Parathyroid adenoma (tissue), 2 donors: ENCODE data around the gene TULP3.

ENCODE experiments used
- H2AFZ ChIP-seq: fragments of 300-600 bp; sonication (generic); one replicate; pipeline ENCODE4 v1.7.0; 2017; ENCODE audit warnings: antibody characterized with exemption, mild to moderate bottlenecking
- H3K27ac ChIP-seq: fragments of 300-600 bp; sonication (generic); one replicate; pipeline ENCODE4 v1.7.0; 2017
- H3K27me3 ChIP-seq: fragments of 300-600 bp; sonication (generic); one replicate; pipeline ENCODE4 v1.7.0; 2017; ENCODE audit warnings: low read length; ENCODE audit not compliant: control insufficient read depth, insufficient read depth
- H3K36me3 ChIP-seq: fragments of 300-600 bp; sonication (generic); one replicate; pipeline ENCODE4 v1.7.0; 2017; ENCODE audit warnings: low read length; ENCODE audit not compliant: control insufficient read depth, insufficient read depth
- H3K4me1 ChIP-seq: fragments of 300-600 bp; sonication (generic); one replicate; pipeline ENCODE4 v1.7.0; 2017; ENCODE audit warnings: control low read depth
- H3K4me2 ChIP-seq: fragments of 300-600 bp; sonication (generic); one replicate; pipeline ENCODE4 v1.7.0; 2017; ENCODE audit warnings: low read length
- H3K4me3 ChIP-seq: fragments of 300-600 bp; sonication (generic); one replicate; pipeline ENCODE4 v1.7.0; 2017; ENCODE audit warnings: low read depth, low read length
- H3K79me2 ChIP-seq: fragments of 300-600 bp; sonication (generic); one replicate; pipeline ENCODE4 v1.7.0; 2017; ENCODE audit warnings: control low read depth
- H3K9ac ChIP-seq: fragments of 300-600 bp; sonication (generic); one replicate; pipeline ENCODE4 v1.7.0; 2017; ENCODE audit warnings: mild to moderate bottlenecking
- H3K9me3 ChIP-seq: fragments of 300-600 bp; sonication (generic); one replicate; pipeline ENCODE4 v1.7.0; 2017; ENCODE audit warnings: low read length; ENCODE audit not compliant: control insufficient read depth
- TF ChIP-seq, protein P1 (sequence below): fragments of 300-600 bp; sonication (generic); IDR thresholded peaks from one replicate; pipeline ENCODE4 v1.7.0; 2017; ENCODE audit warnings: antibody characterized with exemption, mild to moderate bottlenecking
- donor health status: primary hyperparathyroidism.

TULP3 gene

DNA sequence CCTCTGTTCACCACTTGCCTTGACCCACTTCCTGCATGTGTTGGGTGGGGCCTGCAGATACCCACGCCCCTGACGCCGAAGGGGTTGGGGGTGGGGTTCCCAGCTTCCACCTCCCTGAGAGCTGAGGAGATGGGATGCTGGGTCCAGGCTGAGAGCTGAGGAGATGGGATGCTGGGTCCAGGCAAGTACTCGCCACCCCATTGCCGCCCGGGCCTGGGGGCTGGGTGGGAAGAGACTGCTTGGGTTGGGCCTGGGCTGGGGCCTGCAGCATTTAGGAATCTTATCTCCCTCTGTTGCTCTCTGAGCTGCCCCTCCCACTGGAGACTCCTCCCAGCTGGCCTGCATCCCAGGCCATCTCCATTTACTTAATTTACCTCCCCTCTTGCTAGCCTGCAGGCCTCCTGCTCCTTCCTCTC lies 85.9 kb downstream of the TULP3 start:
- Histone ChIP-seq H3K27ac (no peak overlapping the region), H3K27me3 (no peaks in the 10 kb centered on the region), H3K9me3 (no peaks in the 10 kb centered on the region), H3K4me3 (no peak overlapping the region), H2AFZ (no peak overlapping the region), H3K4me2 (no peak overlapping the region), H3K4me1 (no peaks in the 10 kb centered on the region), H3K79me2 (no peaks in the 10 kb centered on the region), H3K36me3 (no peaks in the 10 kb centered on the region), H3K9ac (no peak overlapping the region)
- TF ChIP-seq, protein P1, sequence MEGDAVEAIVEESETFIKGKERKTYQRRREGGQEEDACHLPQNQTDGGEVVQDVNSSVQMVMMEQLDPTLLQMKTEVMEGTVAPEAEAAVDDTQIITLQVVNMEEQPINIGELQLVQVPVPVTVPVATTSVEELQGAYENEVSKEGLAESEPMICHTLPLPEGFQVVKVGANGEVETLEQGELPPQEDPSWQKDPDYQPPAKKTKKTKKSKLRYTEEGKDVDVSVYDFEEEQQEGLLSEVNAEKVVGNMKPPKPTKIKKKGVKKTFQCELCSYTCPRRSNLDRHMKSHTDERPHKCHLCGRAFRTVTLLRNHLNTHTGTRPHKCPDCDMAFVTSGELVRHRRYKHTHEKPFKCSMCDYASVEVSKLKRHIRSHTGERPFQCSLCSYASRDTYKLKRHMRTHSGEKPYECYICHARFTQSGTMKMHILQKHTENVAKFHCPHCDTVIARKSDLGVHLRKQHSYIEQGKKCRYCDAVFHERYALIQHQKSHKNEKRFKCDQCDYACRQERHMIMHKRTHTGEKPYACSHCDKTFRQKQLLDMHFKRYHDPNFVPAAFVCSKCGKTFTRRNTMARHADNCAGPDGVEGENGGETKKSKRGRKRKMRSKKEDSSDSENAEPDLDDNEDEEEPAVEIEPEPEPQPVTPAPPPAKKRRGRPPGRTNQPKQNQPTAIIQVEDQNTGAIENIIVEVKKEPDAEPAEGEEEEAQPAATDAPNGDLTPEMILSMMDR: no peak

DNA sequence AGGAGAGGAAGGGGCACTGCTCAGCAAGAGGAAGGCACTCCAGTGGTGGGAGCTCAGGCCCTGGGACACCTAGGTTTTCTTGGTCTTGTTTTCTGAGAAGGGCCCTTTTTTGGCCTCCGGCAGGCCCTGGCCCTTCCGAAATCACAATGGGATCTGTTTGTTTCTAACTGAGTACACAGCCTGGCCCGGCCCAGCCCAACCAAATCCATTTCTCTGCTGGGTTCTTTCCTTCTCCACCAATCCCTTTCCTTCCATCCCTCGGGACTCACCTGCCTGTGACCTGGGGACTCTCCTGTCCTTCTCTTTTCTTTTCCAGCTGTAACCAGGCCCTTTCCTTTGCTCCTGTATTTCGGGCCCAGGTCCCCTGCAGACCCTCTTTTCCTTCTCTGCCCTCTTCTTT lies 87.1 kb downstream of the TULP3 start:
- H3K9me3 ChIP-seq: no peaks in the 10 kb centered on the region
- H3K79me2 ChIP-seq: no peaks in the 10 kb centered on the region
- no peak overlapping the region for H3K27ac ChIP-seq
- no peaks in the 10 kb centered on the region for H3K36me3 ChIP-seq
- no peaks in the 10 kb centered on the region for H3K4me1 ChIP-seq
- H3K27me3 ChIP-seq: no peaks in the 10 kb centered on the region
- H3K9ac ChIP-seq: no peak overlapping the region
- no peak overlapping the region for H3K4me3 ChIP-seq
- TF ChIP-seq, protein P1: no peak
- H2AFZ ChIP-seq: no peak overlapping the region
- no peak overlapping the region for H3K4me2 ChIP-seq

DNA sequence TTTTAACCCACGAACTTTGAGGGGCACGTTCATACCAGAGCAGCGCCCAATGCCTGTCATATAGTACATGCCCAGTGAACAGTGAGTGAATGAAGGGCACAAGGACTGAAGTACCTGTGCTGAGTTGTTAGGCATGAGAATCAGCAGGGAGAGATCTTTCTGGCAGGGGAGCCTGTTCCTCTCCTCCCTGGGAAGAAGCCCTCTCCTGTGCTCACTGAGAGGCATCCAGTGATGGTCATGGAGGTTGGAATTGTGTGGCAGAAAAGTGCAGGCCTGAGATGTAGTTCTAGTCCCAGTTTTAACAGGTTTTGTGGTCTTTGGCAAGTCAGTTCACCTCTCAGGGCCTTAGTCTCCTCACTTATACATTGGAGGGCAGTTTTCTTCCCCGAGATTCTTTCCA lies 89.1 kb downstream of the TULP3 start:
- no peaks in the 10 kb centered on the region for H3K36me3 ChIP-seq
- no peaks in the 10 kb centered on the region for H3K27me3 ChIP-seq
- TF ChIP-seq, protein P1: no peak
- no peak overlapping the region for H3K4me2 ChIP-seq
- no peak overlapping the region for H3K27ac ChIP-seq
- no peaks in the 10 kb centered on the region for H3K4me1 ChIP-seq
- no peaks in the 10 kb centered on the region for H3K79me2 ChIP-seq
- no peak overlapping the region for H3K4me3 ChIP-seq
- H2AFZ ChIP-seq: no peak overlapping the region
- H3K9me3 ChIP-seq: no peaks in the 10 kb centered on the region
- no peak overlapping the region for H3K9ac ChIP-seq

DNA sequence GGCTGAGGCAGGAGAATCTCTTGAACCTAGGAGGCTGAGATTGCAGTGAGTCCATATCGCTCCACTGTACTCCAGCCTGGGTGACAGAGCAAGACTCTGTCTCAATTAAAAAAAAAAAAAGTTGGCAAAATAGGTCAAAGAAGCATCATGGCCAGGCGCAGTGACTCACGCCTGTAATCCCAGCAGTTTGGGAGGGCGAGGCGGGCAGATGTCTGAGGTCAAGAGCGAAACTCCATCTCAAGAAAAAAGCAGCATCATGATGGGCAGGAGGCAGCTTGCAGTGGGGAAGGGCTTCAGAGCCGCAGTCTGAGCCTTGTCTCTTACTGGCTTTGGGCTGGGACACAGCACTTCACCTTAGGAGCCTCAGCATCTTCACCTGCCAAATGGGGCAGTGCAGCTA lies 89.9 kb downstream of the TULP3 start:
- H3K79me2 ChIP-seq: no peaks in the 10 kb centered on the region

DNA sequence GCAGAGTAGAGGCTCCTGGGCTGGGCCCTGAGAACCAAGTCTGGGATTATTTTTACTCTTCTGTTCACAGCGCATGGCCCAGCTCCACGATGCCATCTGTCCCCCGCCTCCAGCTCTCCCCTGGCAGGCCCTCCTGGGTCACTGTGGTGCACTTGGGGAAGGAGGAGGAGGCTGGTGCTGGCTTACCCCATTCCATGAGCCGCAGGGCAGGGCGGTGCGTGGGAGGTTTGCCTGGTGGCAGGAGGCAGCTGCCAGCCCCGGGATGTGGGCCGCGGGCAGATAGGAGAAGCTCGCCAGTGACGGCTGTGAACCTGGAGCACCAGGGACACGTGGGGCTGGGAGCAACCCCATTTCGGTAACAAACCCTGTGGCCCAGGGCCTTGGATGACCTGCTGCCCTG lies 91.7 kb downstream of the TULP3 start:
- Histone ChIP-seq H3K9me3 (no peaks in the 10 kb centered on the region), H3K9ac (no peak overlapping the region), H3K79me2 (no peaks in the 10 kb centered on the region), H3K27ac (no peak overlapping the region), H3K4me3 (no peak overlapping the region), H3K4me1 (no peaks in the 10 kb centered on the region), H3K4me2 (no peak overlapping the region), H2AFZ (no peak overlapping the region), H3K27me3 (no peaks in the 10 kb centered on the region), H3K36me3 (no peaks in the 10 kb centered on the region)
- TF ChIP-seq, protein P1: no peak

More for the DNA sequence above, 89.9 kb downstream of the TULP3 start:
- TF ChIP-seq, protein P1: no peak
- no peak overlapping the region for H2AFZ ChIP-seq
- no peaks in the 10 kb centered on the region for H3K9me3 ChIP-seq
- no peak overlapping the region for H3K9ac ChIP-seq
- no peaks in the 10 kb centered on the region for H3K27me3 ChIP-seq
- no peaks in the 10 kb centered on the region for H3K36me3 ChIP-seq
- H3K4me3 ChIP-seq: no peak overlapping the region
- H3K27ac ChIP-seq: no peak overlapping the region
- no peak overlapping the region for H3K4me2 ChIP-seq
- H3K4me1 ChIP-seq: no peaks in the 10 kb centered on the region
